GM23248 (cell line): ENCODE measurements around the gene NRDC.

Experiments
- EZH2 ChIP-seq: fragments of 200-600 bp; sonication (generic); IDR thresholded peaks from 2 replicates; pipeline ENCODE4 v1.6.1; 2018; ENCODE audit warnings: antibody characterized with exemption, mild to moderate bottlenecking; ENCODE audit not compliant: insufficient read depth, poor library complexity, severe bottlenecking
- EZH2phosphoT487 ChIP-seq: fragments of 200-600 bp; sonication (generic); IDR thresholded peaks from 2 replicates; pipeline ENCODE4 v1.6.1; 2018; ENCODE audit warnings: antibody characterized with exemption, moderate library complexity, mild to moderate bottlenecking, low read depth; ENCODE audit not compliant: insufficient read depth

GRCh38 chr1:51776408-51776807, 102.1 kb downstream of the NRDC start:
- TF ChIP-seq EZH2 (no peak), EZH2phosphoT487 (no peak)
